ENCODE results near the gene TK2. TPM values are rescaled to one million over a fixed set of nuclear protein-coding genes. Genes with fewer than 3 reads are reported as not detected.

Gene TK2
- total and polyA plus RNA-seq, 9 of the 15 experiments (the other 6 are each of a cell fraction or from before 2014, with no cell fraction given), result 1.1 to 10.2 (median 5.3) TPM

DNA sequence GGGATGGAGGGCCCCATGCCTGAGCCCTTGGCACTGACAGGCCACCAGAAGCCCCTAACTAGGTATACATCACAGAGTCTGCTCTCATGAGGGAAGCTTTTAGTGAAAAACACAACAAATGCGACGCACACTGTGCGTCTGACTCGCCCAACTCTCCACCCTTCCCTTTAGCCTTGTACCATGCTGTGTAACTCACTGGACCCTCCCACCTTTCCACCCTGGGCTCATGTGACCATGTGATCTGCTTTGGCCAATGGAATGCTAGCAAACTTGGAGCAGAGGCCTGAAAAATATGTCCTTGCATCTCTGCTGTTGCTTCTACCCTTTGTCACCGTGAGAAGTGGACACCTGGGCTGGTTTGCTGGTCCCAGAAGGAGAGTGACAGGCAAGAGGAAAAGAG, 21.6 kb downstream of the TK2 start:
- no peaks in the 10 kb centered on the region for H3K79me2 ChIP-seq (ENCODE audit: control insufficient read depth, insufficient read depth, low read length)
- H3K9me1 ChIP-seq (ENCODE audit: control insufficient read depth, insufficient read depth, low read length), result no peaks in the 10 kb centered on the region
- peaks cover 11 to 22% of the 10 kb centered on the region in 2 experiments; a peak in 4 of 5 replicates for H3K4me1 ChIP-seq (replicated peaks in 1 of 2; ENCODE audit: control insufficient read depth in 2 of 2, insufficient read depth in 2 of 2, low read length in 2 of 2)
- 0 out of 2 replicates have a peak, but pooled peaks cover 3% of the 10 kb centered on the region for H4K20me1 ChIP-seq (replicated peaks; ENCODE audit: control insufficient read depth, insufficient read depth, low read length)
- H3K4me2 ChIP-seq (ENCODE audit: insufficient read depth, low read length), result no peak overlapping the region
- CTCF ChIA-PET (ENCODE audit: low intra/inter-chr PET ratio), result no interaction called here
- BruUV-seq (replicated peaks), result no TSS peak
- peaks cover 8% of the 10 kb centered on the region; the same call in 2 of the 3 replicates for H3K36me3 ChIP-seq (ENCODE audit: control insufficient read depth, insufficient read depth, low read length)
- H3K9me3 ChIP-seq (replicated peaks; ENCODE audit: control insufficient read depth, insufficient read depth, low read depth, low read length), result no peaks in the 10 kb centered on the region
- peak; percentile 63 for ATAC-seq
- DNase-seq (ENCODE audit: extremely low read depth in 1 of 4, low spot score in 3 of 4), result peak in 3 of 4 experiments; percentile 28 to 46 (median 37)
- no peak overlapping the region for H2AFZ ChIP-seq (ENCODE audit: low read depth, low read length)
- FAIRE-seq, result peak; percentile 70
- intact Hi-C loops (cut with micrococcal nuclease), result no loop called here
- no peak overlapping the region for H3K4me3 ChIP-seq
- H3K9ac ChIP-seq (ENCODE audit: insufficient read depth in 1 of 2, low read depth in 2 of 2, low read length in 2 of 2), result no peak overlapping the region
- no peak overlapping the region for H3K27ac ChIP-seq (ENCODE audit: extremely low read depth, low read depth, low read length)
- H3K27me3 ChIP-seq (ENCODE audit: control insufficient read depth in 2 of 2, insufficient read depth in 2 of 2, low read length in 2 of 2), result no peaks in the 10 kb centered on the region
- in situ Hi-C loops (cut with MboI), result no loop called here
- TF ChIP-seq EP300 (IDR thresholded peaks at IDR 0.05; ENCODE audit: low read length) (no peak), TBL1XR1 (IDR thresholded peaks at IDR 0.05; ENCODE audit: low read length in 2 of 2) (no peak), PHF21A (IDR thresholded peaks at IDR 0.05; ENCODE audit: borderline replicate concordance, low read depth) (no peak), ZFP36 (IDR thresholded peaks at IDR 0.05; ENCODE audit: low read depth, low read length, partially characterized antibody) (peak; percentile 55), RAD51 (IDR thresholded peaks at IDR 0.05; ENCODE audit: borderline replicate concordance, low read depth) (peak; percentile 62), GTF2A2 (tag; IDR thresholded peaks at IDR 0.05) (no peak), SRSF1 (IDR thresholded peaks at IDR 0.05; ENCODE audit: low read depth, low read length) (no peak), POU5F1 (IDR thresholded peaks at IDR 0.05; ENCODE audit: borderline replicate concordance, low read depth, low read length, partially characterized antibody) (no peak)
- TF ChIP-seq, protein P1, sequence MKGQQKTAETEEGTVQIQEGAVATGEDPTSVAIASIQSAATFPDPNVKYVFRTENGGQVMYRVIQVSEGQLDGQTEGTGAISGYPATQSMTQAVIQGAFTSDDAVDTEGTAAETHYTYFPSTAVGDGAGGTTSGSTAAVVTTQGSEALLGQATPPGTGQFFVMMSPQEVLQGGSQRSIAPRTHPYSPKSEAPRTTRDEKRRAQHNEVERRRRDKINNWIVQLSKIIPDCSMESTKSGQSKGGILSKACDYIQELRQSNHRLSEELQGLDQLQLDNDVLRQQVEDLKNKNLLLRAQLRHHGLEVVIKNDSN (CRISPR knock-in tag; IDR thresholded peaks at IDR 0.05), result peak; percentile 61
- TF ChIP-seq, protein P2, sequence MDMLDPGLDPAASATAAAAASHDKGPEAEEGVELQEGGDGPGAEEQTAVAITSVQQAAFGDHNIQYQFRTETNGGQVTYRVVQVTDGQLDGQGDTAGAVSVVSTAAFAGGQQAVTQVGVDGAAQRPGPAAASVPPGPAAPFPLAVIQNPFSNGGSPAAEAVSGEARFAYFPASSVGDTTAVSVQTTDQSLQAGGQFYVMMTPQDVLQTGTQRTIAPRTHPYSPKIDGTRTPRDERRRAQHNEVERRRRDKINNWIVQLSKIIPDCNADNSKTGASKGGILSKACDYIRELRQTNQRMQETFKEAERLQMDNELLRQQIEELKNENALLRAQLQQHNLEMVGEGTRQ (CRISPR knock-in tag; IDR thresholded peaks at IDR 0.05), result peak; percentile 68
- POLR2A ChIA-PET, result interaction anchor here (0.6 to 1.4 kb wide), 2 partner anchors 20 to 55 kb away, joined by 3 to 4 read pairs; no protein-coding TSS in a partner anchor
- whole genome bisulfite sequencing (ENCODE audit: insufficient coverage, low coverage, missing lambda C conversion rate), result 78% methylated on average over 5 of the region's 5 CpGs
